SH-SY5Y (cell line): Measurements from ENCODE around the gene NCF4.

Experiments used
- GATA2 ChIP-seq: IDR thresholded peaks from 2 replicates; pipeline ENCODE4 v1.6.1; 2011; ENCODE audit warnings: mild to moderate bottlenecking, low read depth, low read length
- GATA3 ChIP-seq: IDR thresholded peaks from 2 replicates; pipeline ENCODE4 v1.6.1; 2011; ENCODE audit warnings: low read depth, mild to moderate bottlenecking, low read length, moderate library complexity

GRCh38 chr22:36865346-36865745, 4.5 kb downstream of the NCF4 start:
- TF ChIP-seq GATA3, result no peak
- no peak for TF ChIP-seq GATA2
